Esophagus squamous epithelium (tissue), 5 donors: Measurements from ENCODE around the gene DOC2B. TPM values are rescaled to one million over a fixed set of nuclear protein-coding genes. Genes with fewer than 3 reads are reported as not detected.
"Not testable (repeated sequence)": the region's sequence is repeated elsewhere in the genome, so short reads cannot be mapped to it uniquely, and the experiment has no call there.

ENCODE experiments used
- DNase-seq: peaks from one replicate; lab custom pipeline; 2025; lab: John Stamatoyannopoulos, UW
- H3K27ac ChIP-seq, 4 donors: fragments of 200-600 bp; sonication (generic); one replicate each; pipeline ENCODE4 v1.5.1; 2016 to 2019; ENCODE audit warnings: mild to moderate bottlenecking in 1 of 4
- H3K27me3 ChIP-seq, 4 donors: fragments of 200-600 bp; sonication (generic); 1 replicate in 3 of 4; 2 replicates in 1 of 4; pipeline versions ENCODE4 v1.5.1 to v1.6.0; 2017 to 2021; ENCODE audit warnings: antibody characterized with exemption in 1 of 4
- H3K36me3 ChIP-seq, 3 donors: fragments of 200-600 bp; sonication (generic); one replicate each; pipeline ENCODE4 v1.5.1; 2016 to 2019
- H3K4me1 ChIP-seq, 3 donors: fragments of 200-600 bp; sonication (generic); one replicate each; pipeline ENCODE4 v1.5.1; 2017 to 2019
- H3K4me3 ChIP-seq, 4 donors: fragments of 200-600 bp; sonication (generic); 1 replicate in 3 of 4; 2 replicates in 1 of 4; pipeline ENCODE4 v1.5.1; 2016 to 2019; ENCODE audit warnings: mild to moderate bottlenecking in 2 of 4, moderate library complexity in 1 of 4
- H3K9me3 ChIP-seq, 3 donors: fragments of 200-600 bp; sonication (generic); one replicate each; pipeline ENCODE4 v1.5.1; 2016 to 2019
- POLR2A ChIP-seq, 4 donors: fragments of 450-650 bp; IDR thresholded peaks; one replicate each; pipeline ENCODE4 v1.6.1; 2017; ENCODE audit warnings: antibody characterized with exemption in 4 of 4, mild to moderate bottlenecking in 4 of 4, moderate library complexity in 3 of 4
- WGBS, 2 donors: methylation state at CpG; one replicate each; pipeline ENCODE4 v1.1.5; 2018; 5-methylcytosine and 5-hydroxymethylcytosine counted together
- intact Hi-C: fragments of 100-400 bp; cut with DNase I; formaldehyde crosslinking; loops from one replicate; pipeline ENCODE4 v1.15.0; 2022
- total RNA-seq, 4 donors: library from RNA; depleted of rRNA; stranded (reverse); fragments of >200 nt; gene quantifications; one replicate each; pipeline ENCODE4 v1.1.0, GENCODE V29; 2016
- TF ChIP-seq, protein P1 (sequence below), 6 experiments: fragments of 450-650 bp in 4 of 6; fragments of 200-600 bp in 2 of 6; sonication (generic) in 2 of 6; IDR thresholded peaks; one replicate each; pipeline ENCODE4 v1.5.1; 2016 to 2019; ENCODE audit warnings: antibody characterized with exemption in 6 of 6, mild to moderate bottlenecking in 4 of 6, moderate library complexity in 4 of 6
- donor health status: DM: yes; HTN: yes; CAD: no.

DOC2B gene
- total RNA-seq, 4 donors from 2014 or later, result 8.4 to 44.9 (median 26.2) TPM

DNA sequence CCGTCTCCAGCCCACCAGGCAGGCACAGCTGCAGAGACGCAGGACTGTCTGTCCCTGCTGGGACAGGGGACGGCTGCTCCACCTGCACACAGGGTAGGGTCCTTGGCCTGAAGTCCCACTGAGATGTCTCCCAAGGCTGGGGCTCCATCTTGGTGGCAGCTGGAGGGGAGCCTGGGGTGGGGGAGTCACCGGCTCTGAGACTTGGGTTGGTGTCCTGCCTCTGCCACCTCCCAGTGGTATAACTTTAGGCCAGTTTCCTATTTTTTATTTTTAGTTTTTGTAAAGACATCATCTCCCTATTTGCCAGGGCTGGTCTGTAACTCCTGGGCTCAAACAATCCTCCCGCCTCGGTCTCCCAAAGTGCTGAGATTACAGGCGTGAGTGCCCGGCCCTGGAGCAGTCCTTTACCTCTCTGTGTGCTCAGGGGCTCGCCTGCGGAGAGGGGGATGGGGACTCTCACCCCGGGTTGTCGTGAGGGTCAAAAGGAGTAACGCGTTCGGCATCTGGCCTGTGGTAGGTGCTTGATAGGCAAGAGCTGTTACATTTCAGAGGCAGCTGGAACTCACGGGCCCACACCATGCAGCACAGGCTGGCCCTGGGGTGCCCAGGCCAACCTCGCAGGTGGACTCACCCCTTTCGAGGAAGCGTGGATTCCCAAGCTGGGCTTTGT is 46.6 kb upstream of the DOC2B start:
- no peak overlapping the region for H3K27ac ChIP-seq
- no peaks in the 10 kb centered on the region for H3K9me3 ChIP-seq
- H3K4me1 ChIP-seq, result peaks cover 3 to 20% (median 5%) of the 10 kb centered on the region in 3 donors
- 74% methylated on average over 8 to 11 of the region's 19 CpGs for WGBS, 2 donors
- intact Hi-C loops, result no loop called here
- TF ChIP-seq POLR2A (IDR thresholded peaks at IDR 0.05), result no peak
- TF ChIP-seq, protein P1, sequence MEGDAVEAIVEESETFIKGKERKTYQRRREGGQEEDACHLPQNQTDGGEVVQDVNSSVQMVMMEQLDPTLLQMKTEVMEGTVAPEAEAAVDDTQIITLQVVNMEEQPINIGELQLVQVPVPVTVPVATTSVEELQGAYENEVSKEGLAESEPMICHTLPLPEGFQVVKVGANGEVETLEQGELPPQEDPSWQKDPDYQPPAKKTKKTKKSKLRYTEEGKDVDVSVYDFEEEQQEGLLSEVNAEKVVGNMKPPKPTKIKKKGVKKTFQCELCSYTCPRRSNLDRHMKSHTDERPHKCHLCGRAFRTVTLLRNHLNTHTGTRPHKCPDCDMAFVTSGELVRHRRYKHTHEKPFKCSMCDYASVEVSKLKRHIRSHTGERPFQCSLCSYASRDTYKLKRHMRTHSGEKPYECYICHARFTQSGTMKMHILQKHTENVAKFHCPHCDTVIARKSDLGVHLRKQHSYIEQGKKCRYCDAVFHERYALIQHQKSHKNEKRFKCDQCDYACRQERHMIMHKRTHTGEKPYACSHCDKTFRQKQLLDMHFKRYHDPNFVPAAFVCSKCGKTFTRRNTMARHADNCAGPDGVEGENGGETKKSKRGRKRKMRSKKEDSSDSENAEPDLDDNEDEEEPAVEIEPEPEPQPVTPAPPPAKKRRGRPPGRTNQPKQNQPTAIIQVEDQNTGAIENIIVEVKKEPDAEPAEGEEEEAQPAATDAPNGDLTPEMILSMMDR (IDR thresholded peaks at IDR 0.05), result no peak
- no peaks in the 10 kb centered on the region for H3K36me3 ChIP-seq
- H3K4me3 ChIP-seq, result no peak overlapping the region
- DNase-seq, result no peak
- H3K27me3 ChIP-seq, result no peaks in the 10 kb centered on the region

DNA sequence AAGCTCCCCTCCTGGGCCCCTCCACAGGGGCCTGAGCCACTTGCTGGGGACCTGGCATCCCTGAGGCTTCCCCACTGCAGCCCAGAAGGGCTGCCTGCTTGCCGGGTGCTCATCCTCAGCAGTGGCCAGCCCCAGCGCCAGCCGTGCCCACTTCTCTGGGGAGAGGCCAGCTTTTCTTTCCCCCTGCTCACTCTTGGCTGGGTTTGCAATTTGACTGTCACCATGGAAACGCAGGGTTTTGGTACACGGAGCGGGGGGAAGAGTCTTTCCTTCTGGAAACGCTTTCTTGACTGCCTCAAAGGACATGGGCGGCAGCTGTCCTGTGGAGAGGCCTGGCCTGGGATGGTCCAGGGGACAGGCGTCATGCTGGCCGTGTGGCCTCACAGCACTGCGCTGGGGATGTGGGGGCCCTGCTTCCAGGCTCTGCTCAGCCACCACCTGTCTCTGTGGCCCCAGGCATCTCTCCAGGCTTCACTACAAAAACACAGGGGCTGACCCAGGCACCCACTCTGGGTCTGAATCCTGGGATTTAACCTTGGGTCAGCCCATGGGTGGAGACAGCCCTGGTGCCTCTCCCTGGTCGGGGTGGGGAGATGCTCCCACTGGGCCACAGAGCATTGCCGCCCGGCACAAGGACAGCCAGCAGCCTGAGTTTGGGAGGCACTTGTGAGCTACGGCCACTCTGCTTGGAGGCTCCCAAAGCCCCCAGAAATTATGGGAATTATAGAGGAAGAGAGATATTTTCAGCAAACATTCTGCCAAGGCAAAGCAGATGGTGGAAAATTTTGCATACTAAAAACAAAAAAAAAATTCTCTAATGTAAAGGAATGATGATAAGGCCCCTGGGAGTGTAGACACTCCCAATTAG is 45.9 kb upstream of the DOC2B start:
- H3K27me3 ChIP-seq, result no peaks in the 10 kb centered on the region
- H3K36me3 ChIP-seq, result no peaks in the 10 kb centered on the region
- no peak overlapping the region for H3K27ac ChIP-seq
- H3K4me1 ChIP-seq, result peaks cover 3 to 12% (median 5%) of the 10 kb centered on the region in 3 donors
- WGBS, 2 donors, result 79 to 90% methylated on average over 3 to 4 of the region's 15 CpGs
- no peaks in the 10 kb centered on the region for H3K9me3 ChIP-seq
- TF ChIP-seq POLR2A (IDR thresholded peaks at IDR 0.05), result no peak
- intact Hi-C loops, result no loop called here
- no peak overlapping the region for H3K4me3 ChIP-seq
- no peak for DNase-seq

GRCh38 chr17:226108-227077 is 44.9 kb upstream of the DOC2B start:
- no peak for DNase-seq
- Histone ChIP-seq H3K27me3 (no peaks in the 10 kb centered on the region), H3K27ac (no peak overlapping the region), H3K9me3 (no peaks in the 10 kb centered on the region), H3K4me1 (peaks cover 0 to 9% (median 3%) of the 10 kb centered on the region in 3 donors), H3K36me3 (no peaks in the 10 kb centered on the region), H3K4me3 (no peak overlapping the region)
- 73 to 81% methylated on average over 13 to 16 of the region's 24 CpGs for WGBS, 2 donors
- TF ChIP-seq POLR2A (IDR thresholded peaks at IDR 0.05), result no peak
- TF ChIP-seq, protein P1 (IDR thresholded peaks at IDR 0.05), result no peak
- intact Hi-C loops, result no loop called here

DNA sequence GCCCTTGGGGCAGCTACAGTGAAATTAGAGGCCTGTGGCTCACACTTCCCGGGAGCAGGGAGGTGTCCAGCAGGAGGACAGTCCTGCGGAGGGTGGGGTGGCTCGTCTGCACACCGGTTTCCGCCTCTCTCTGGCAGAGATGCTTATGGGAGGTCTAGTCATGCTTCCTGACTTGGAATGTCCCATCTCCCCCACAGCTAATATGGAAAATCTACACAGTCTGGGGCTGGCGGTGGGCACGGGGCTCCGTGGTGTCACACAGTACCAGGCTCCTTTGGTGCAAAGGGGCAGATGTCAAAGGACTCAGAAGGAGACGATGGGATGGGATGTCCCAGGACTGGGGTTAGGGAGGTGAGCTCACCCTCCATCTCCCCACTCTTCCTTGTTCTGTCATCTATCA is 44.1 kb upstream of the DOC2B start:
- TF ChIP-seq POLR2A (IDR thresholded peaks at IDR 0.05), result no peak
- TF ChIP-seq, protein P1 (IDR thresholded peaks at IDR 0.05), result no peak
- Histone ChIP-seq H3K4me3 (no peak overlapping the region), H3K9me3 (no peaks in the 10 kb centered on the region), H3K27me3 (no peaks in the 10 kb centered on the region), H3K36me3 (no peaks in the 10 kb centered on the region), H3K27ac (no peak overlapping the region), H3K4me1 (peaks cover 0 to 9% (median 3%) of the 10 kb centered on the region in 3 donors)
- WGBS, 2 donors, result 96% methylated on average over 9 of the region's 9 CpGs; no CpG with 5 or more reads in 1 of the 2 donors
- no peak for DNase-seq
- intact Hi-C loops, result no loop called here

DNA sequence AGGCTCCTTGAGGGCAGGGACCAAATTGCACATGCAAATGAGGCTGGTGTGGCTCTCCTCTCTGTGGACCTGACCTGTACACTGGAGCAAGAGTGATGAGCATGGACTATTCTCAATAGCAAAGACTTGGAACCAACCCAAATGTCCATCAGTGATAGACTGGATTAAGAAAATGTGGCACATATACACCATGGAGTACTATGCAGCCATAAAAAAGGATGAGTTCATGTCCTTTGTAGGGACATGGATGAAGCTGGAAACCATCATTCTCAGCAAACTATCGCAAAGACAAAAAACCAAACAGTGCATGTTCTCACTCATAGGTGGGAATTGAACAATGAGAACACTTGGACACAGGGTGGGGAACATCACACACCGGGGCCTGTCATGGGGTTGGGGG is 43.1 kb upstream of the DOC2B start:
- H3K4me3 ChIP-seq, H3K36me3 ChIP-seq, H3K27ac ChIP-seq, H3K4me1 ChIP-seq, intact Hi-C loops, H3K27me3 ChIP-seq, DNase-seq, H3K9me3 ChIP-seq: not testable (repeated sequence)
- WGBS, 2 donors, result 100% methylated on average over 2 of the region's 2 CpGs
